Activated CD8-positive, alpha-beta T cell treated with anti-CD3 and anti-CD28 coated beads for 36 hours (primary cell): ENCODE results near the gene SMIM45.

Experiments
- ATAC-seq: fragments of 200-7000 bp; cut with Tn5 transposase; one replicate; pipeline ENCODE4 v1.10.0; 2021; ENCODE audit warnings: mild to moderate bottlenecking, moderate library complexity
- CTCF ChIA-PET: fragments of 350-600 bp; sonication (Branson Sonifier 250); formaldehyde crosslinking; loops from one replicate; lab custom pipeline; 2021; ENCODE audit warnings: antibody characterized with exemption; lab: Charles Lee
- POLR2A ChIA-PET: fragments of 350-600 bp; sonication (Branson Sonifier 250); formaldehyde crosslinking; loops from one replicate; lab custom pipeline; 2021; ENCODE audit warnings: antibody characterized with exemption; lab: Charles Lee
- DNase-seq: peaks from one replicate; pipeline ENCODE4 v3.0.0-alpha.2; 2020
- H3K27ac Mint-ChIP-seq: one replicate; pipeline ENCODE4 v1.8.0; 2021; ENCODE audit warnings: mild to moderate bottlenecking, mixed read lengths
- H3K27me3 Mint-ChIP-seq: one replicate; pipeline ENCODE4 v1.8.0; 2021; ENCODE audit warnings: mixed read lengths
- H3K36me3 Mint-ChIP-seq: one replicate; pipeline ENCODE4 v1.8.0; 2021; ENCODE audit warnings: low read depth, mixed read lengths
- H3K4me1 Mint-ChIP-seq: one replicate; pipeline ENCODE4 v1.8.0; 2021; ENCODE audit warnings: low read depth, mixed read lengths
- H3K4me3 Mint-ChIP-seq: one replicate; pipeline ENCODE4 v1.8.0; 2021; ENCODE audit warnings: mild to moderate bottlenecking, moderate library complexity, mixed read lengths
- H3K9me3 Mint-ChIP-seq: one replicate; pipeline ENCODE4 v1.8.0; 2021; ENCODE audit warnings: mixed read lengths
- CTCF ChIP-seq: fragments of 200-600 bp; IDR thresholded peaks from one replicate; pipeline ENCODE4 v1.8.0; 2022; ENCODE audit warnings: antibody characterized with exemption, mild to moderate bottlenecking
- intact Hi-C: fragments of 100-400 bp; cut with micrococcal nuclease; formaldehyde crosslinking; loops from one replicate; pipeline ENCODE4 v1.10.0; 2022

Gene SMIM45

GRCh38 chr22:41964112-41964491 lies 12.2 kb downstream of the SMIM45 start:
- no peaks in the 10 kb centered on the region for H3K36me3 Mint-ChIP-seq
- POLR2A ChIA-PET = interaction anchor here (1.0 kb wide), 1 partner anchor 24 kb away, joined by 3 read pairs; no protein-coding TSS in a partner anchor
- no peaks in the 10 kb centered on the region for H3K4me1 Mint-ChIP-seq
- H3K27ac Mint-ChIP-seq = no peak overlapping the region
- no peaks in the 10 kb centered on the region for H3K9me3 Mint-ChIP-seq
- intact Hi-C loops = no loop called here
- DNase-seq = no peak
- ATAC-seq = no peak
- H3K4me3 Mint-ChIP-seq = no peak overlapping the region
- no peaks in the 10 kb centered on the region for H3K27me3 Mint-ChIP-seq
- TF ChIP-seq CTCF = no peak
- CTCF ChIA-PET = interaction anchor here (0.7 to 1.9 kb wide), 4 partner anchors 14 to 210 kb away, joined by 3 to 4 read pairs (median 3); partner anchors contain the start of gene CENPM

- intact Hi-C loops = no loop called here
- Mint-ChIP-seq H3K4me1 (no peaks in the 10 kb centered on the region), H3K4me3 (no peak overlapping the region), H3K9me3 (no peaks in the 10 kb centered on the region), H3K36me3 (no peaks in the 10 kb centered on the region), H3K27ac (no peak overlapping the region), H3K27me3 (no peaks in the 10 kb centered on the region)
- no peak for TF ChIP-seq CTCF
- DNase-seq (no peak), ATAC-seq (no peak)
- ChIA-PET POLR2A (interaction anchor here (1.1 kb wide), 1 partner anchor 124 kb away, joined by 3 read pairs; no protein-coding TSS in a partner anchor), CTCF (interaction anchor here (1.0 to 2.0 kb wide), 6 partner anchors 9 to 473 kb away, joined by 3 to 10 read pairs (median 4); partner anchors contain the start of gene NDUFA6)
Measured at GRCh38 chr22:41966225-41966606, 14.3 kb downstream of the SMIM45 start.

- TF ChIP-seq CTCF = peak; percentile 28
- POLR2A ChIA-PET = interaction anchor here (1.1 kb wide), 1 partner anchor 123 kb away, joined by 3 read pairs; no protein-coding TSS in a partner anchor
- H3K27me3 Mint-ChIP-seq = no peaks in the 10 kb centered on the region
- H3K27ac Mint-ChIP-seq = no peak overlapping the region
- H3K9me3 Mint-ChIP-seq = no peaks in the 10 kb centered on the region
- H3K4me1 Mint-ChIP-seq = no peaks in the 10 kb centered on the region
- intact Hi-C loops = no loop called here
- no peak overlapping the region for H3K4me3 Mint-ChIP-seq
- peak; percentile 65 for DNase-seq
- CTCF ChIA-PET = interaction anchor here (0.7 to 2.0 kb wide), 15 partner anchors 9 to 478 kb away, joined by 3 to 10 read pairs (median 3); partner anchors contain the start of gene NDUFA6
- H3K36me3 Mint-ChIP-seq = no peaks in the 10 kb centered on the region
- ATAC-seq = peak; percentile 84
Measured at GRCh38 chr22:41966607-41967240, 14.8 kb downstream of the SMIM45 start.

GRCh38 chr22:41968601-41969000 lies 16.7 kb downstream of the SMIM45 start:
- H3K4me3 Mint-ChIP-seq = no peak overlapping the region
- DNase-seq (no peak), ATAC-seq (no peak)
- H3K9me3 Mint-ChIP-seq = no peaks in the 10 kb centered on the region
- H3K4me1 Mint-ChIP-seq = no peaks in the 10 kb centered on the region
- ChIA-PET CTCF (interaction anchor here (0.8 to 2.1 kb wide), 4 partner anchors 102 to 476 kb away, joined by 3 to 8 read pairs (median 6); partner anchors contain the start of gene NAGA), POLR2A (interaction anchor here (0.8 kb wide), 1 partner anchor 90 kb away, joined by 3 read pairs; no protein-coding TSS in a partner anchor)
- no peak overlapping the region for H3K27ac Mint-ChIP-seq
- intact Hi-C loops = no loop called here
- peaks cover 9% of the 10 kb centered on the region for H3K27me3 Mint-ChIP-seq
- TF ChIP-seq CTCF = no peak
- H3K36me3 Mint-ChIP-seq = no peaks in the 10 kb centered on the region

- DNase-seq = no peak
- intact Hi-C loops = no loop called here
- no peaks in the 10 kb centered on the region for H3K4me1 Mint-ChIP-seq
- CTCF ChIA-PET = interaction anchor here (1.2 to 2.1 kb wide), 2 partner anchors 101 to 475 kb away, joined by 5 to 8 read pairs; partner anchors contain the start of gene NAGA
- no peak for ATAC-seq
- H3K4me3 Mint-ChIP-seq = no peak within 1 kb of the TSS
- no peaks in the 10 kb centered on the region for H3K9me3 Mint-ChIP-seq
- TF ChIP-seq CTCF = no peak
- no peaks in the 10 kb centered on the region for H3K36me3 Mint-ChIP-seq
- POLR2A ChIA-PET = no interaction called here
- no peak within 1 kb of the TSS for H3K27ac Mint-ChIP-seq
- peaks cover 12% of the 10 kb centered on the region for H3K27me3 Mint-ChIP-seq
Measured at GRCh38 chr22:41969110-41969646, 17.2 kb downstream of the SMIM45 start, which contains the start of gene SEPTIN3. TSS of gene SEPTIN3 (plus strand) at chr22:41969443. CDS start at chr22:41971493, 2,050 bp downstream.
